H1 (cell line): ENCODE data around the gene SYNPR. TPM values are rescaled to one million over a fixed set of nuclear protein-coding genes. Genes with fewer than 3 reads are reported as not detected.

Experiments used
- ATF2 ChIP-seq: IDR thresholded peaks from 2 replicates; pipeline ENCODE4 v1.6.1; 2012; ENCODE audit warnings: low read length, inconsistent platforms
- GTF2F1 ChIP-seq: IDR thresholded peaks from 2 replicates; pipeline ENCODE4 v1.6.1; 2012; ENCODE audit warnings: low read depth, low read length, improper control_type of control experiment, borderline replicate concordance
- JUND ChIP-seq: IDR thresholded peaks from 2 replicates; pipeline ENCODE4 v1.6.1; 2011; ENCODE audit warnings: mild to moderate bottlenecking, improper control_type of control experiment, low read length
- KDM1A ChIP-seq: fragments of 200-600, 300-600 bp; sonication (generic); IDR thresholded peaks from 2 replicates; pipeline ENCODE4 v1.7.1; 2016; ENCODE audit warnings: mild to moderate bottlenecking, low read length, borderline replicate concordance
- RBBP5 ChIP-seq: IDR thresholded peaks from 2 replicates; pipeline ENCODE4 v1.7.1; 2012; ENCODE audit warnings: low read depth, mild to moderate bottlenecking, inconsistent platforms, low read length, moderate library complexity, borderline replicate concordance
- polyA plus RNA-seq, 7 experiments: library from polyadenylated mRNA; depleted of rRNA in 3 of 7; stranded (reverse) in 5 of 7; unstranded in 2 of 7; fragments of >200 nt in 5 of 7; fragments of 200-250 nt in 2 of 7; gene quantifications; 1 replicate in 5 of 7; 2 replicates in 1 of 7; 4 replicates in 1 of 7; pipeline versions ENCODE4 v1.2.1 to v1.2.3, GENCODE V29; 2011 to 2013; ENCODE audit warnings: missing spikeins in 2 of 7, mixed read lengths in 2 of 7
- total RNA-seq: library from RNA; stranded (reverse); fragmentation: NEBNext Ultra II Directional; extraction: Animal tissue kit (Norgen Biotek cat#: 25700); gene quantifications from 2 replicates; pipeline ENCODE4 v1.2.1, GENCODE V29; 2021
- TF ChIP-seq, protein P1 (sequence below): IDR thresholded peaks from 2 replicates; pipeline ENCODE4 v1.6.1; 2011; ENCODE audit warnings: low read length, improper control_type of control experiment

Gene SYNPR
- total and polyA plus RNA-seq, 2 of the 8 experiments (the other 6 are each of a cell fraction or from before 2014, with no cell fraction given): 0.39 to 0.99 TPM

DNA sequence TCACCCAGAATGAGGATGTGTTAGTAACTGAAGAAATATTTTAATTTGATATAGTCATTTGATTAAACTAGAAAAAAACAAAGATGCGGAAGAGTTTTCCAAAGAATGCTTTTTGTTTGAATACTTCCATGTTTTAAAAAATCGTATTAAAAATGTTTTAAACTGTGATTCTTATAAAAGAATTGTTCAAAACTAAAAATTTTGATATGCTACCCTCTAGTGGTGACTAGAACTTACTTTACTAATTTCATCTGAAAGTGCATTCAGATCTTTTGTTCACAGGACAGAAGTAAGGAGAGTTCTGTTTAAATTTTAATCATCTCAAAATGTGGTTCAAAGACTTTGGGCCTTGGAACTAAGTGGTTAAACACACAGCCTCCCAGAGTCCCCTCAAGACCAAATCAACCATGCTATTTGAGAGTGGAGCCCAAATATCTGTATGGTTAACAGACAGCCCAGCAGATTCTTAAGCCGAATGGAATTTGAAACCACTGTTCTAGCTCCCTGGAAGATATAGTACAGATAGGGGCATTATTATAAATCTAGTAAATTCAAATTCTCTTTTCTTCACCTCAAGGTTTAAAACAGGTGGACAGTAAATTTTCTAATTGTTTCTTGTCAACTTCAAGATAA lies 45.2 kb upstream of the SYNPR start (continued):
- TF ChIP-seq ATF2: no peak
- no peak for TF ChIP-seq RBBP5
- TF ChIP-seq, protein P1, sequence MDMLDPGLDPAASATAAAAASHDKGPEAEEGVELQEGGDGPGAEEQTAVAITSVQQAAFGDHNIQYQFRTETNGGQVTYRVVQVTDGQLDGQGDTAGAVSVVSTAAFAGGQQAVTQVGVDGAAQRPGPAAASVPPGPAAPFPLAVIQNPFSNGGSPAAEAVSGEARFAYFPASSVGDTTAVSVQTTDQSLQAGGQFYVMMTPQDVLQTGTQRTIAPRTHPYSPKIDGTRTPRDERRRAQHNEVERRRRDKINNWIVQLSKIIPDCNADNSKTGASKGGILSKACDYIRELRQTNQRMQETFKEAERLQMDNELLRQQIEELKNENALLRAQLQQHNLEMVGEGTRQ: no peak
- TF ChIP-seq KDM1A: no peak
- no peak for TF ChIP-seq GTF2F1
- TF ChIP-seq JUND: no peak
